Left ventricle myocardium inferior (tissue), 1 donor: Measurements from ENCODE around the gene NOSIP. TPM values are rescaled to one million over a fixed set of nuclear protein-coding genes. Genes with fewer than 3 reads are reported as not detected.

Experiments used
- DNase-seq: peaks from one replicate; pipeline ENCODE4 v3.0.0-alpha.2; 2020
- H3K27ac ChIP-seq: fragments of 200-600 bp; replicated peaks from 2 replicates; pipeline ENCODE4 v1.8.0; 2021
- H3K27me3 ChIP-seq: fragments of 200-600 bp; 2 replicates; pipeline ENCODE4 v1.8.0; 2021; ENCODE audit warnings: low read depth
- H3K36me3 ChIP-seq: fragments of 200-600 bp; 2 replicates; pipeline ENCODE4 v1.8.0; 2021
- H3K4me1 ChIP-seq: fragments of 200-600 bp; 2 replicates; pipeline ENCODE4 v1.8.0; 2021
- H3K4me3 ChIP-seq: fragments of 200-600 bp; 2 replicates; pipeline ENCODE4 v1.8.0; 2021; ENCODE audit warnings: mild to moderate bottlenecking, moderate library complexity
- H3K9me3 ChIP-seq: fragments of 200-600 bp; replicated peaks from 2 replicates; pipeline ENCODE4 v1.8.0; 2021
- CTCF ChIP-seq: fragments of 200-600 bp; IDR thresholded peaks from 2 replicates; pipeline ENCODE4 v1.8.0; 2021; ENCODE audit warnings: antibody characterized with exemption, mild to moderate bottlenecking, borderline replicate concordance
- intact Hi-C: fragments of 100-400 bp; cut with micrococcal nuclease; formaldehyde crosslinking; loops from one replicate; pipeline ENCODE4 v1.11.0; 2022
- total RNA-seq: library from RNA; stranded (reverse); fragmentation: NEBNext Ultra II Directional; extraction: Animal tissue kit (Norgen Biotek cat#: 25700); gene quantifications from one replicate; pipeline ENCODE4 v1.2.1, GENCODE V29; 2021
- donor health status: DM: no; HTN: yes; CAD: no; lungs with severe emphysema.

NOSIP gene
- total RNA-seq, 1 donor from 2014 or later: 47.3 TPM

- intact Hi-C loops: no loop called here
- Histone ChIP-seq H3K36me3 (peaks cover 7% of the 10 kb centered on the region), H3K4me1 (peaks cover 6% of the 10 kb centered on the region), H3K27me3 (no peaks in the 10 kb centered on the region), H3K27ac (no peak overlapping the region), H3K4me3 (no peak overlapping the region), H3K9me3 (no peaks in the 10 kb centered on the region)
- no peak for TF ChIP-seq CTCF
- DNase-seq: no peak
Observed at GRCh38 chr19:49541914-49542313, 38.4 kb downstream of the NOSIP start.

GRCh38 chr19:49539192-49539952, 41.0 kb downstream of the NOSIP start:
- intact Hi-C loops: no loop called here
- H3K27me3 ChIP-seq: no peaks in the 10 kb centered on the region
- no peaks in the 10 kb centered on the region for H3K9me3 ChIP-seq
- peaks cover 5% of the 10 kb centered on the region for H3K4me1 ChIP-seq
- H3K27ac ChIP-seq: no peak overlapping the region
- peaks cover 7% of the 10 kb centered on the region for H3K36me3 ChIP-seq
- H3K4me3 ChIP-seq: no peak overlapping the region
- no peak for TF ChIP-seq CTCF
- no peak for DNase-seq

- no peak overlapping the region for H3K4me3 ChIP-seq
- H3K27me3 ChIP-seq: no peaks in the 10 kb centered on the region
- H3K9me3 ChIP-seq: no peaks in the 10 kb centered on the region
- intact Hi-C loops: no loop called here
- peaks cover 12% of the 10 kb centered on the region for H3K4me1 ChIP-seq
- H3K27ac ChIP-seq: no peak overlapping the region
- DNase-seq: no peak
- H3K36me3 ChIP-seq: peaks cover 7% of the 10 kb centered on the region
- TF ChIP-seq CTCF: no peak
Observed at GRCh38 chr19:49538643-49539042, 41.7 kb downstream of the NOSIP start.

- Histone ChIP-seq H3K9me3 (no peaks in the 10 kb centered on the region), H3K27me3 (no peaks in the 10 kb centered on the region), H3K27ac (no peak overlapping the region), H3K4me3 (no peak overlapping the region), H3K36me3 (peaks cover 7% of the 10 kb centered on the region), H3K4me1 (peaks cover 20% of the 10 kb centered on the region)
- DNase-seq: no peak
- intact Hi-C loops: no loop called here
- TF ChIP-seq CTCF: no peak
Observed at GRCh38 chr19:49536921-49537462, 43.4 kb downstream of the NOSIP start.

- TF ChIP-seq CTCF: no peak
- Histone ChIP-seq H3K36me3 (peaks cover 7% of the 10 kb centered on the region), H3K4me1 (peaks cover 20% of the 10 kb centered on the region), H3K4me3 (peak overlapping the region; percentile 73), H3K9me3 (no peaks in the 10 kb centered on the region), H3K27ac (no peak overlapping the region), H3K27me3 (no peaks in the 10 kb centered on the region)
- intact Hi-C loops: no loop called here
- DNase-seq: no peak
Observed at GRCh38 chr19:49534632-49535385, 45.5 kb downstream of the NOSIP start.
